ENCODE results near the gene CERT1. TPM values are rescaled to one million over a fixed set of nuclear protein-coding genes. Genes with fewer than 3 reads are reported as not detected.

Gene CERT1
- total RNA-seq, 1 donor from 2014 or later = 53.8 TPM

GRCh38 chr5:75433814-75434506, 77.5 kb downstream of the CERT1 start:
- DNase-seq (ENCODE audit: low spot score in 2 of 2) (no peak), FAIRE-seq (no peak)

GRCh38 chr5:75414241-75414640, 97.2 kb downstream of the CERT1 start:
- DNase-seq (ENCODE audit: low spot score in 2 of 2) (no peak), FAIRE-seq (no peak)

- DNase-seq (ENCODE audit: low spot score in 2 of 2) = no peak
- no peak for FAIRE-seq
Measured at GRCh38 chr5:75412111-75412990, 99.1 kb downstream of the CERT1 start.

- FAIRE-seq = no peak
- no peak for DNase-seq (ENCODE audit: low spot score in 2 of 2)
Measured at GRCh38 chr5:75405296-75405695, 106.1 kb downstream of the CERT1 start.

- DNase-seq (ENCODE audit: low spot score in 2 of 2) (no peak), FAIRE-seq (no peak)
Measured at GRCh38 chr5:75395277-75395676, 116.2 kb downstream of the CERT1 start.

GRCh38 chr5:75389430-75389829, 122.0 kb downstream of the CERT1 start:
- no peak for DNase-seq (ENCODE audit: low spot score in 2 of 2)
- FAIRE-seq = no peak

GRCh38 chr5:75387806-75388205, 123.6 kb downstream of the CERT1 start:
- FAIRE-seq = no peak
- DNase-seq (ENCODE audit: low spot score in 2 of 2) = no peak

GRCh38 chr5:75384218-75384617, 127.2 kb downstream of the CERT1 start:
- DNase-seq (ENCODE audit: low spot score in 2 of 2) (no peak), FAIRE-seq (no peak)

GRCh38 chr5:75381456-75381855, 130.0 kb downstream of the CERT1 start:
- FAIRE-seq (no peak), DNase-seq (ENCODE audit: low spot score in 2 of 2) (no peak)

- DNase-seq (ENCODE audit: low spot score in 2 of 2) (no peak), FAIRE-seq (no peak)
Measured at GRCh38 chr5:75380099-75380498, 131.3 kb downstream of the CERT1 start.

- FAIRE-seq = peak; percentile 26
- no peak for DNase-seq (ENCODE audit: low spot score in 2 of 2)
Measured at GRCh38 chr5:75375414-75375813, 136.0 kb downstream of the CERT1 start.

GRCh38 chr5:75374394-75374814, 137.0 kb downstream of the CERT1 start:
- FAIRE-seq (no peak), DNase-seq (ENCODE audit: low spot score in 2 of 2) (no peak)

- FAIRE-seq = no peak
Measured at GRCh38 chr5:75373862-75374261, 137.6 kb downstream of the CERT1 start.

GRCh38 chr5:75368391-75368790, 143.0 kb downstream of the CERT1 start:
- FAIRE-seq (no peak), DNase-seq (ENCODE audit: low spot score in 2 of 2) (no peak)

More at GRCh38 chr5:75373862-75374261, 137.6 kb downstream of the CERT1 start:
- DNase-seq (ENCODE audit: low spot score in 2 of 2) = no peak

GRCh38 chr5:75367401-75367800, 144.0 kb downstream of the CERT1 start:
- FAIRE-seq (no peak), DNase-seq (ENCODE audit: low spot score in 2 of 2) (no peak)

GRCh38 chr5:75366787-75367186, 144.6 kb downstream of the CERT1 start:
- DNase-seq (ENCODE audit: low spot score in 2 of 2) = no peak
- FAIRE-seq = no peak

- DNase-seq (ENCODE audit: low spot score in 2 of 2) (no peak), FAIRE-seq (no peak)
Measured at GRCh38 chr5:75365740-75366139, 145.7 kb downstream of the CERT1 start.

GRCh38 chr5:75364571-75365280, 146.7 kb downstream of the CERT1 start:
- FAIRE-seq = no peak
- no peak for DNase-seq (ENCODE audit: low spot score in 2 of 2)

GRCh38 chr5:75363726-75364495, 147.5 kb downstream of the CERT1 start:
- no peak for FAIRE-seq
- DNase-seq (ENCODE audit: low spot score in 2 of 2) = no peak

GRCh38 chr5:75363111-75363510, 148.3 kb downstream of the CERT1 start:
- DNase-seq (ENCODE audit: low spot score in 2 of 2) = no peak
- FAIRE-seq = no peak
